HUES6 (cell line): ENCODE data around the gene CBLL2.
"Not testable (repeated sequence)": the region's sequence is repeated elsewhere in the genome, so short reads cannot be mapped to it uniquely, and the experiment has no call there.

Source experiments
- H3K27ac ChIP-seq: 2 replicates; pipeline ENCODE4 v1.7.0; 2013; ENCODE audit warnings: low read depth, mild to moderate bottlenecking, low read length, inconsistent platforms
- H3K27me3 ChIP-seq: 2 replicates; pipeline ENCODE4 v1.6.1; 2013; ENCODE audit warnings: low read length; ENCODE audit not compliant: control insufficient read depth, insufficient read depth
- H3K36me3 ChIP-seq: 2 replicates; pipeline ENCODE4 v1.6.1; 2013; ENCODE audit warnings: low read length; ENCODE audit not compliant: control insufficient read depth, insufficient read depth
- H3K4me1 ChIP-seq: 2 replicates; pipeline ENCODE4 v1.6.1; 2013; ENCODE audit warnings: low read length; ENCODE audit not compliant: control insufficient read depth, insufficient read depth
- H3K4me3 ChIP-seq: 2 replicates; pipeline ENCODE4 v1.5.1; 2013; ENCODE audit warnings: low read depth, low read length
- H3K9ac ChIP-seq: one replicate; pipeline ENCODE4 v1.6.1; 2013; ENCODE audit warnings: mild to moderate bottlenecking, low read length
- H3K9me3 ChIP-seq: 2 replicates; pipeline ENCODE4 v1.6.1; 2013; ENCODE audit warnings: low read depth, low read length; ENCODE audit not compliant: control insufficient read depth, insufficient read depth

CBLL2 gene

DNA sequence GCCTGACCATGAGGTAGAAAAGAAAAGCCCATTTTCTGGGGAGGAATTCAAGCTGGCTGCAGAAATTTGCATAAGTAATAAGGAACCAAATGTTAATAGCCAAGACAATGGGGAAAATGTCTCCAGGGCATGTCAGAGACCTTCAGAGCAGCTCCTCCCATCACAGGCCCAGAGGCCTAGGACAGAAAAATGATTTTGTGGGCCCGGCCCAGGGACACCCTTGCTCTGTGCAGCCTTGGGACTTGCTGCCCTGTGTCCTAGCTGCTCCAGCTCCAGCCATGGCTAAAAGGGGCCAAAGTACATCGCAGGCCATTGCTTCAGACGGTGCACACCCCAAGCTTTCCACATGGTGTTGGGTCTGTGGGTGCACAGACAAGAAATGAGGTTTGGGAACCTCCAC, 16.5 kb downstream of the CBLL2 start:
- not testable (repeated sequence) for H3K36me3 ChIP-seq, H3K4me1 ChIP-seq, H3K27ac ChIP-seq, H3K9ac ChIP-seq, H3K27me3 ChIP-seq, H3K4me3 ChIP-seq
- peaks cover 14% of the 10 kb centered on the region for H3K9me3 ChIP-seq

- H3K4me3 ChIP-seq, result no peak overlapping the region
- peaks cover 28% of the 10 kb centered on the region for H3K4me1 ChIP-seq
- H3K9ac ChIP-seq, result no peak overlapping the region
- H3K27me3 ChIP-seq, result peaks cover 7% of the 10 kb centered on the region; the same call in 1 of the 2 replicates
- peaks cover 3% of the 10 kb centered on the region; the same call in 1 of the 2 replicates for H3K9me3 ChIP-seq
- no peaks in the 10 kb centered on the region for H3K36me3 ChIP-seq
- H3K27ac ChIP-seq, result no peak overlapping the region
These were observed 24.2 kb downstream of the CBLL2 start for GRCh38 chrX:22296871-22297270.

- H3K4me3 ChIP-seq, result no peak overlapping the region
- peaks cover 3% of the 10 kb centered on the region; the same call in 1 of the 2 replicates for H3K9me3 ChIP-seq
- H3K36me3 ChIP-seq, result no peaks in the 10 kb centered on the region
- peaks cover 7% of the 10 kb centered on the region; the same call in 1 of the 2 replicates for H3K27me3 ChIP-seq
- H3K4me1 ChIP-seq, result peaks cover 19% of the 10 kb centered on the region
- no peak overlapping the region for H3K9ac ChIP-seq
- H3K27ac ChIP-seq, result no peak overlapping the region
These were observed 27.4 kb downstream of the CBLL2 start for GRCh38 chrX:22300130-22300529.

- Histone ChIP-seq H3K27me3 (peaks cover 2% of the 10 kb centered on the region; the same call in 1 of the 2 replicates), H3K27ac (no peak overlapping the region), H3K9ac (no peak overlapping the region), H3K4me3 (no peak overlapping the region), H3K9me3 (no peaks in the 10 kb centered on the region), H3K36me3 (no peaks in the 10 kb centered on the region), H3K4me1 (peaks cover 25% of the 10 kb centered on the region)
These were observed 38.1 kb downstream of the CBLL2 start for GRCh38 chrX:22310779-22311178.

DNA sequence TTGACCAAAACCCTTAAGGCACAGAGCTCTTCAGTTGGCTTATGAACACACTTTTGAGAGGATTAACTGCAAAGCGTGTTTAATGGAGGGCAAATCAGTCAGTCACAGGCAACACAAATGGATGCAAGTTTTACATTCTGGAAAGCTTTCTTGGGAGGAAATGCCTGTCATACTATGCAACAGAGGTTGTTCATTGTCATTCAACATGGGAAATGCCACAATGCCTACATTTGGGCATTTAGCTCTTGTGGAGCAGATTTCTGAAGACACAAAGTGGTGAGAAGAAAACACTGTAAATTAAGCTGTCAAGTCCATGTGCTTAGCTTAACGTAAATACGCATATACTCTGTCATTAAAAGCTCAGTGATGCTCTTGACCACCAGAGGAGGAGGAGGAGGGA, 41.1 kb downstream of the CBLL2 start:
- Histone ChIP-seq H3K27me3 (peaks cover under 1% of the 10 kb centered on the region; the same call in 1 of the 2 replicates), H3K9me3 (no peaks in the 10 kb centered on the region), H3K27ac (peak overlapping the region; percentile 34; the same call in 1 of the 2 replicates), H3K4me1 (peaks cover 25% of the 10 kb centered on the region), H3K36me3 (no peaks in the 10 kb centered on the region), H3K4me3 (0 out of 2 replicates have a peak overlapping the region, but pooled peaks have one; percentile 0), H3K9ac (peak overlapping the region; percentile 25)

GRCh38 chrX:22314211-22314610, 41.5 kb downstream of the CBLL2 start:
- H3K36me3 ChIP-seq, result no peaks in the 10 kb centered on the region
- H3K4me3 ChIP-seq, result no peak overlapping the region
- peaks cover 25% of the 10 kb centered on the region for H3K4me1 ChIP-seq
- peak overlapping the region; percentile 34 for H3K9ac ChIP-seq
- H3K27ac ChIP-seq, result peak overlapping the region; percentile 44
- H3K27me3 ChIP-seq, result no peaks in the 10 kb centered on the region; the same call in 1 of the 2 replicates
- no peaks in the 10 kb centered on the region for H3K9me3 ChIP-seq

DNA sequence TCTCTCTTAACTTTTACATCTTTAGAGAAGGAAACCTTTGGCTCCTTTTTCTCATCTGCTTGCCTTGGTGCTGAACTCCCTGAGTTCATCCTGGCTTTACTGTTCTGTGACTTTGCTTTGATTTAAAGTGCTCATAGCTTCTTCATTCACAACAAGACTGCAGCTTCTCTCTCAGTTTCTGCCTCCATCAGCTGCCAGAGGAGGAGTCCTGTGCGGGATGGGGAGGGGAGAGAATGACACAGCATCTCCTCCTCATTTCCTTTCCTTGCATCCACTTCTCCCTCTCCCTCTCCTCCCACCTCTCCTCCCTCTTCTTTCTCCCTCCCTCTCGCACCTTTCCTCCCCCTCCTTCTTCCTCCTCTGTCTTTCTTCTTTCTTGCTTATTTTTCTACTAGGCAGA, 42.0 kb downstream of the CBLL2 start:
- H3K9ac ChIP-seq, result peak overlapping the region; percentile 34
- peaks cover 28% of the 10 kb centered on the region for H3K4me1 ChIP-seq
- no peaks in the 10 kb centered on the region; the same call in 1 of the 2 replicates for H3K27me3 ChIP-seq
- H3K4me3 ChIP-seq, result no peak overlapping the region
- H3K27ac ChIP-seq, result peak overlapping the region; percentile 44
- H3K36me3 ChIP-seq, result no peaks in the 10 kb centered on the region
- no peaks in the 10 kb centered on the region for H3K9me3 ChIP-seq

GRCh38 chrX:22315151-22315550, 42.4 kb downstream of the CBLL2 start:
- Histone ChIP-seq H3K9me3 (no peaks in the 10 kb centered on the region), H3K27ac (peak overlapping the region; percentile 8; the same call in 1 of the 2 replicates), H3K27me3 (no peaks in the 10 kb centered on the region; the same call in 1 of the 2 replicates), H3K36me3 (no peaks in the 10 kb centered on the region), H3K9ac (no peak overlapping the region), H3K4me1 (peaks cover 32% of the 10 kb centered on the region), H3K4me3 (no peak overlapping the region)

GRCh38 chrX:22320236-22320873, 47.6 kb downstream of the CBLL2 start:
- H3K36me3 ChIP-seq, result no peaks in the 10 kb centered on the region
- no peak overlapping the region for H3K4me3 ChIP-seq
- H3K27ac ChIP-seq, result 0 out of 2 replicates have a peak overlapping the region, but pooled peaks have one; percentile 19
- H3K4me1 ChIP-seq, result peaks cover 21% of the 10 kb centered on the region
- no peaks in the 10 kb centered on the region; the same call in 1 of the 2 replicates for H3K9me3 ChIP-seq
- no peak overlapping the region for H3K9ac ChIP-seq
- peaks cover under 1% of the 10 kb centered on the region; the same call in 1 of the 2 replicates for H3K27me3 ChIP-seq

GRCh38 chrX:22323541-22323940, 50.8 kb downstream of the CBLL2 start:
- no peaks in the 10 kb centered on the region; the same call in 1 of the 2 replicates for H3K9me3 ChIP-seq
- H3K36me3 ChIP-seq, result no peaks in the 10 kb centered on the region
- H3K4me1 ChIP-seq, result peaks cover 19% of the 10 kb centered on the region
- no peak overlapping the region for H3K4me3 ChIP-seq
- H3K27me3 ChIP-seq, result peaks cover 2% of the 10 kb centered on the region; the same call in 1 of the 2 replicates
- no peak overlapping the region for H3K9ac ChIP-seq
- H3K27ac ChIP-seq, result no peak overlapping the region
